Adrenal gland (tissue), 12 donors: ENCODE results near the gene INO80E. TPM values are rescaled to one million over a fixed set of nuclear protein-coding genes. Genes with fewer than 3 reads are reported as not detected.
A peak's percentile ranks its signal among the peaks of the same experiment; 100 is the strongest.

ENCODE experiments used
- DNase-seq, 7 donors: peaks; one replicate each; pipeline ENCODE4 v3.0.0-alpha.2; 2019 to 2020
- H3K27ac ChIP-seq, 5 donors: fragments of 200-600 bp; sonication (generic) in 4 of 5; 1 replicate in 3 of 5; 2 replicates in 2 of 5; pipeline versions ENCODE4 v1.5.1 to v1.8.0; 2016 to 2020; ENCODE audit warnings: mild to moderate bottlenecking in 1 of 5
- H3K27me3 ChIP-seq: fragments of 200-600 bp; 2 replicates; pipeline ENCODE4 v1.8.0; 2021
- H3K36me3 ChIP-seq, 2 donors: fragments of 200-600 bp; replicated peaks in 1 of 2; 1 replicate in 1 of 2; 2 replicates in 1 of 2; pipeline versions ENCODE4 v1.5.1 to v1.8.0; 2018 to 2022
- H3K4me1 ChIP-seq, 2 donors: fragments of 200-600 bp; replicated peaks in 1 of 2; 1 replicate in 1 of 2; 2 replicates in 1 of 2; pipeline versions ENCODE4 v1.5.1 to v1.8.0; 2018 to 2021
- H3K4me3 ChIP-seq, 4 donors: fragments of 200-600 bp; sonication (generic) in 3 of 4; one replicate each; pipeline ENCODE4 v1.5.1; 2016 to 2018
- H3K9me3 ChIP-seq, 3 donors: fragments of 200-600 bp; sonication (generic) in 1 of 3; replicated peaks in 1 of 3; 1 replicate in 2 of 3; 2 replicates in 1 of 3; pipeline versions ENCODE4 v1.5.1 to v1.8.0; 2016 to 2021
- POLR2A ChIP-seq, 2 donors: fragments of 450-650 bp; IDR thresholded peaks; one replicate each; pipeline ENCODE4 v1.6.1; 2017; ENCODE audit warnings: antibody characterized with exemption in 2 of 2, mild to moderate bottlenecking in 2 of 2, moderate library complexity in 1 of 2
- WGBS, 4 donors: extraction: QIAGEN DNeasy Blood & Tissue Kit in 2 of 4; methylation state at CpG; one replicate each; pipeline versions ENCODE4 v1.1.5 to v1.1.7; 2013 to 2017; 5-methylcytosine and 5-hydroxymethylcytosine counted together
- intact Hi-C, 2 donors: fragments of 100-400 bp; cut with DNase I; formaldehyde crosslinking; loops; one replicate each; pipeline versions ENCODE4 v1.14.1 to v1.15.0; 2022 to 2023
- polyA plus RNA-seq, 3 donors: library from polyadenylated mRNA; stranded (reverse); fragments of 200-250 nt in 2 of 3; fragments of 350-450 nt in 1 of 3; fragmentation: Illumina TruSeq in 1 of 3; extraction: RNeasy Lipid Tissue Mini Kit (QIAGEN cat#74804) in 1 of 3; gene quantifications; one replicate each; pipeline ENCODE4 v1.2.3, GENCODE V29; 2013 to 2014
- total RNA-seq, 9 donors: library from RNA; depleted of rRNA in 4 of 9; stranded (reverse); fragments of >200 nt in 4 of 9; fragments of 120-200 nt in 1 of 9; fragmentation: NEBNext Ultra II Directional in 1 of 9; extraction: Animal tissue kit (Norgen Biotek cat#: 25700) in 1 of 9; gene quantifications; one replicate each; pipeline versions ENCODE4 v1.1.0 to v1.2.4, GENCODE V29; 2013 to 2023
- TF ChIP-seq, protein P1 (sequence below), 6 experiments: fragments of 450-650 bp in 4 of 6; fragments of 200-600 bp in 2 of 6; sonication (generic) in 1 of 6; IDR thresholded peaks; 1 replicate in 5 of 6; 2 replicates in 1 of 6; pipeline versions ENCODE4 v1.5.1 to v1.8.0; 2016 to 2021; ENCODE audit warnings: antibody characterized with exemption in 6 of 6, mild to moderate bottlenecking in 2 of 6, moderate library complexity in 1 of 6
- donor health status: healthy with polysubstance abuse.
- donor health status: Bipolar disorder and iron deficiency.
- donor health status: DM: yes; HTN: yes; CAD: no.
- donor health status: DM: no; HTN: no; CAD: no.
- donor health status: DM: no; HTN: no; CAD: no.
- donor health status: DM: yes; HTN: yes; CAD: no.

Gene INO80E
- total and polyA plus RNA-seq, 12 donors: 31.8 to 362 (median 73.4) TPM

DNA sequence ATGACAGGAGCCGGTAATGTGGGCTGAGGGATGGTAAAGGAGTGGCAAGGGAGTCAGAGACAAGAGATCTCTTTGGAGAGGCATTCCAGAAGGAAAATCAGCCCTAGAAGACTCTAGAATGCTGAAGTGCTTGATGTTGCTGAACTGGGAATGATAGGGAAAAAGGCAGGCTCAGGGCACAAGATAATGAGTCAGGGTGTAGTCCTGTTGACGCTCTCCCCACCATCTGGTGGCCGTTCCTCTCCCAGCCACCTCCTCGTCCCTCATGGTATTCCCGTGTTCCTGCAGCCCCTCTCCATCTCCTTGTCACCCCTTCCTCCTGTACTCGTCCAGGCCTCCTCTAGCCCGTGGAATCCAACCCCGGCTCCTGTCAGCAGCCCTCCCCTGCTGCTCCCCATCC is 58.4 kb downstream of the INO80E start:
- TF ChIP-seq, protein P1, sequence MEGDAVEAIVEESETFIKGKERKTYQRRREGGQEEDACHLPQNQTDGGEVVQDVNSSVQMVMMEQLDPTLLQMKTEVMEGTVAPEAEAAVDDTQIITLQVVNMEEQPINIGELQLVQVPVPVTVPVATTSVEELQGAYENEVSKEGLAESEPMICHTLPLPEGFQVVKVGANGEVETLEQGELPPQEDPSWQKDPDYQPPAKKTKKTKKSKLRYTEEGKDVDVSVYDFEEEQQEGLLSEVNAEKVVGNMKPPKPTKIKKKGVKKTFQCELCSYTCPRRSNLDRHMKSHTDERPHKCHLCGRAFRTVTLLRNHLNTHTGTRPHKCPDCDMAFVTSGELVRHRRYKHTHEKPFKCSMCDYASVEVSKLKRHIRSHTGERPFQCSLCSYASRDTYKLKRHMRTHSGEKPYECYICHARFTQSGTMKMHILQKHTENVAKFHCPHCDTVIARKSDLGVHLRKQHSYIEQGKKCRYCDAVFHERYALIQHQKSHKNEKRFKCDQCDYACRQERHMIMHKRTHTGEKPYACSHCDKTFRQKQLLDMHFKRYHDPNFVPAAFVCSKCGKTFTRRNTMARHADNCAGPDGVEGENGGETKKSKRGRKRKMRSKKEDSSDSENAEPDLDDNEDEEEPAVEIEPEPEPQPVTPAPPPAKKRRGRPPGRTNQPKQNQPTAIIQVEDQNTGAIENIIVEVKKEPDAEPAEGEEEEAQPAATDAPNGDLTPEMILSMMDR (IDR thresholded peaks at IDR 0.05): no peak
- no peak for TF ChIP-seq POLR2A (IDR thresholded peaks at IDR 0.05)

DNA sequence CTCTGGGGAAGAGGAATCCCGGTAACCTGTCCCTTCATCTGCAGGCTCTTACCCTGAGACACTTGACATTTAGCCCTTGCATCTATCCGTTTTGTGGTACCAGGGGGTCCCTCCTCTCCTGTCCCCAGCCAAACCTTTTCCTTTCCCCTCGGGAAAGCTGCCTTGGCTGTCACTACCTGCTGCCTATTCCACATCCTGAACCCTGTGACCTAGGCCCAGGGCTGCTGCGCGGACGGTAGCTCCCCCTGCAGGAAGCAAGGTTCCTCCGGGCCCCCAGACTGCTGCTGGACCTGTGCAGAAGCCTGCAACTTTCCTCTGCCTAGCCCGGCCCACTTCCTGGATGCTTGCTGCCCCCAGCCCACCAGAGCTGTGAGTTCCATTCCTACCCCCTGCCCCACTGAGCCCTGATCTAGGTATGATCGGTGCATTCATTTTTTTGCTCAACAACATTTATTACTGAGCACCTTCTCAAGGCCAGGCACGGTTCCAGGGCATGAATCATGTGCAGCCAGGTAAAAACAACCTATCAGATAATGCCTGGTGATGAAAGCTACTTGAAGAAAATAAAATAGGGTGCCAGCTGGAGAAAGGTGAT is 59.0 kb downstream of the INO80E start:
- TF ChIP-seq, protein P1 (IDR thresholded peaks at IDR 0.05): peak in 2 of 6 experiments; percentile 27 to 28
- no peak for TF ChIP-seq POLR2A (IDR thresholded peaks at IDR 0.05)
- WGBS, 4 donors: 26 to 34% (median 34%) methylated on average over 8 to 10 of the region's 10 CpGs
- intact Hi-C loops: no loop called here

More for the DNA sequence above, 58.4 kb downstream of the INO80E start:
- Histone ChIP-seq H3K4me3 (no peak overlapping the region), H3K36me3 (no peaks in the 10 kb centered on the region), H3K27ac (no peak overlapping the region), H3K27me3 (no peaks in the 10 kb centered on the region), H3K4me1 (peaks cover 0 to 13% of the 10 kb centered on the region in 2 donors), H3K9me3 (no peaks in the 10 kb centered on the region)
- 85 to 89% (median 86%) methylated on average over 8 of the region's 8 CpGs for WGBS, 4 donors
- no peak for DNase-seq
- intact Hi-C loops: no loop called here

More for the DNA sequence above, 59.0 kb downstream of the INO80E start:
- Histone ChIP-seq H3K27me3 (no peaks in the 10 kb centered on the region), H3K9me3 (no peaks in the 10 kb centered on the region), H3K4me1 (peaks cover 0 to 13% of the 10 kb centered on the region in 2 donors), H3K27ac (no peak overlapping the region), H3K36me3 (no peaks in the 10 kb centered on the region), H3K4me3 (no peak overlapping the region)
- DNase-seq: no peak

Other genes with a start within 250 kb of the INO80E start
- gene ZG16, start 218.0 kb upstream of the INO80E start, total RNA-seq: under 1 TPM in 2 of 9 donors, not detected in 7; 0.07 to 0.11 TPM
- gene ZG16, start 218.0 kb upstream of the INO80E start, polyA plus RNA-seq: under 1 TPM in 2 of 3 donors, not detected in 1; 0.16 to 0.20 TPM
- gene KIF22, start 205.5 kb upstream of the INO80E start, total RNA-seq: 10 to 100 TPM in 8 of 9 donors, 1 to 10 TPM in 1; 8.8 to 33.6 (median 16.7) TPM
- 100 to 1,000 TPM in 2 of 3 donors, 1 to 10 TPM in 1; 9.1 to 127 (median 112) TPM for gene KIF22, start 205.5 kb upstream of the INO80E start, polyA plus RNA-seq
- 100 to 1,000 TPM in 7 of 9 donors, 10 to 100 TPM in 2; 78.8 to 247 (median 140) TPM for gene MAZ, start 189.7 kb upstream of the INO80E start, total RNA-seq
- gene MAZ, start 189.7 kb upstream of the INO80E start, polyA plus RNA-seq: 100 to 1,000 TPM; 108 to 304 (median 147) TPM
- gene PRRT2, start 184.0 kb upstream of the INO80E start, total RNA-seq: 1 to 10 TPM in 8 of 9 donors, not detected in 1; 1.4 to 8.8 (median 2.2) TPM
- 10 to 100 TPM in 1 of 3 donors, 1 to 10 TPM in 1, under 1 TPM in 1; 0.97 to 32.0 (median 5.0) TPM for gene PRRT2, start 184.0 kb upstream of the INO80E start, polyA plus RNA-seq
- 10 to 100 TPM; 17.1 to 47.1 (median 39.8) TPM for gene PAGR1, start 180.1 kb upstream of the INO80E start, total RNA-seq
- 10 to 100 TPM; 14.2 to 89.1 (median 60.9) TPM for gene PAGR1, start 180.1 kb upstream of the INO80E start, polyA plus RNA-seq
- 100 to 1,000 TPM in 8 of 9 donors, 10 to 100 TPM in 1; 73.9 to 492 (median 350) TPM for gene MVP, start 175.8 kb upstream of the INO80E start, total RNA-seq
- 100 to 1,000 TPM; 200 to 470 (median 321) TPM for gene MVP, start 175.8 kb upstream of the INO80E start, polyA plus RNA-seq
- 100 to 1,000 TPM in 7 of 9 donors, 10 to 100 TPM in 2; 84.7 to 203 (median 150) TPM for gene CDIPT, start 133.0 kb upstream of the INO80E start, total RNA-seq
- gene CDIPT, start 133.0 kb upstream of the INO80E start, polyA plus RNA-seq: 10 to 100 TPM; 44.9 to 89.0 (median 74.5) TPM
- gene SEZ6L2, start 96.7 kb upstream of the INO80E start, total RNA-seq: 100 to 1,000 TPM in 1 of 9 donors, 10 to 100 TPM in 7, 1 to 10 TPM in 1; 7.5 to 302 (median 44.4) TPM
- gene SEZ6L2, start 96.7 kb upstream of the INO80E start, polyA plus RNA-seq: 10 to 100 TPM; 14.5 to 20.1 (median 20.1) TPM
- gene ASPHD1, start 95.8 kb upstream of the INO80E start, total RNA-seq: 1 to 10 TPM in 7 of 9 donors, under 1 TPM in 2; 0.34 to 9.3 (median 4.4) TPM
- 10 to 100 TPM in 1 of 3 donors, 1 to 10 TPM in 2; 2.4 to 15.8 (median 7.2) TPM for gene ASPHD1, start 95.8 kb upstream of the INO80E start, polyA plus RNA-seq
- 10 to 100 TPM in 8 of 9 donors, 1 to 10 TPM in 1; 6.2 to 39.4 (median 20.6) TPM for gene KCTD13, start 70.0 kb upstream of the INO80E start, total RNA-seq
- 10 to 100 TPM; 13.2 to 37.1 (median 33.3) TPM for gene KCTD13, start 70.0 kb upstream of the INO80E start, polyA plus RNA-seq
- 100 to 1,000 TPM; 113 to 300 (median 190) TPM for gene TMEM219, start 34.2 kb upstream of the INO80E start, total RNA-seq
- 100 to 1,000 TPM; 100 to 278 (median 272) TPM for gene TMEM219, start 34.2 kb upstream of the INO80E start, polyA plus RNA-seq
- 10 to 100 TPM; 40.0 to 95.0 (median 73.4) TPM for gene TAOK2, start 22.4 kb upstream of the INO80E start, total RNA-seq
- 100 to 1,000 TPM in 1 of 3 donors, 10 to 100 TPM in 2; 36.6 to 135 (median 51.0) TPM for gene TAOK2, start 22.4 kb upstream of the INO80E start, polyA plus RNA-seq
- 10 to 100 TPM; 11.0 to 35.0 (median 18.7) TPM for gene HIRIP3, start 624 bp upstream of the INO80E start, total RNA-seq
- 10 to 100 TPM; 12.6 to 24.9 (median 20.2) TPM for gene HIRIP3, start 624 bp upstream of the INO80E start, polyA plus RNA-seq
- gene DOC2A, start 14.8 kb downstream of the INO80E start, total RNA-seq: 10 to 100 TPM in 1 of 9 donors, 1 to 10 TPM in 5, under 1 TPM in 2, not detected in 1; 0.35 to 14.8 (median 2.8) TPM
- 10 to 100 TPM in 1 of 3 donors, 1 to 10 TPM in 1, under 1 TPM in 1; 0.60 to 33.0 (median 9.5) TPM for gene DOC2A, start 14.8 kb downstream of the INO80E start, polyA plus RNA-seq
- gene C16orf92, start 27.0 kb downstream of the INO80E start, total RNA-seq: not detected
- gene C16orf92, start 27.0 kb downstream of the INO80E start, polyA plus RNA-seq: not detected
- 1 to 10 TPM in 2 of 9 donors, under 1 TPM in 4, not detected in 3; 0.11 to 3.1 (median 0.61) TPM for gene TLCD3B, start 35.0 kb downstream of the INO80E start, total RNA-seq
- 10 to 100 TPM in 1 of 3 donors, 1 to 10 TPM in 1, under 1 TPM in 1; 0.40 to 10.6 (median 1.8) TPM for gene TLCD3B, start 35.0 kb downstream of the INO80E start, polyA plus RNA-seq
- 1,000 to 10,000 TPM in 8 of 9 donors, 100 to 1,000 TPM in 1; 691 to 1,930 (median 1,545) TPM for gene ALDOA, start 69.5 kb downstream of the INO80E start, total RNA-seq
- gene ALDOA, start 69.5 kb downstream of the INO80E start, polyA plus RNA-seq: 1,000 to 10,000 TPM in 1 of 3 donors, 100 to 1,000 TPM in 2; 623 to 1,215 (median 899) TPM
- gene PPP4C, start 79.8 kb downstream of the INO80E start, total RNA-seq: 100 to 1,000 TPM in 3 of 9 donors, 10 to 100 TPM in 6; 44.5 to 136 (median 75.6) TPM
- 10 to 100 TPM; 39.2 to 93.0 (median 87.1) TPM for gene PPP4C, start 79.8 kb downstream of the INO80E start, polyA plus RNA-seq
- 1 to 10 TPM in 8 of 9 donors, under 1 TPM in 1; 0.44 to 3.4 (median 2.0) TPM for gene TBX6, start 95.7 kb downstream of the INO80E start, total RNA-seq
- 1 to 10 TPM in 2 of 3 donors, under 1 TPM in 1; 0.22 to 5.1 (median 1.9) TPM for gene TBX6, start 95.7 kb downstream of the INO80E start, polyA plus RNA-seq
- gene YPEL3, start 100.0 kb downstream of the INO80E start, total RNA-seq: 100 to 1,000 TPM in 4 of 9 donors, 10 to 100 TPM in 5; 18.9 to 210 (median 85.1) TPM
- 100 to 1,000 TPM in 2 of 3 donors, 10 to 100 TPM in 1; 14.6 to 454 (median 310) TPM for gene YPEL3, start 100.0 kb downstream of the INO80E start, polyA plus RNA-seq
- 1 to 10 TPM in 6 of 9 donors, under 1 TPM in 2, not detected in 1; 0.78 to 9.0 (median 2.6) TPM for gene GDPD3, start 117.3 kb downstream of the INO80E start, total RNA-seq
- 10 to 100 TPM in 1 of 3 donors, 1 to 10 TPM in 2; 1.0 to 17.6 (median 5.8) TPM for gene GDPD3, start 117.3 kb downstream of the INO80E start, polyA plus RNA-seq
- gene MAPK3, start 127.0 kb downstream of the INO80E start, total RNA-seq: 100 to 1,000 TPM in 4 of 9 donors, 10 to 100 TPM in 5; 31.4 to 129 (median 99.9) TPM
- 100 to 1,000 TPM in 1 of 3 donors, 10 to 100 TPM in 2; 53.2 to 133 (median 66.0) TPM for gene MAPK3, start 127.0 kb downstream of the INO80E start, polyA plus RNA-seq
- gene CORO1A, start 187.4 kb downstream of the INO80E start, total RNA-seq: 10 to 100 TPM in 8 of 9 donors, 1 to 10 TPM in 1; 3.3 to 69.1 (median 39.6) TPM
- gene CORO1A, start 187.4 kb downstream of the INO80E start, polyA plus RNA-seq: 10 to 100 TPM in 2 of 3 donors, 1 to 10 TPM in 1; 4.1 to 87.7 (median 56.2) TPM
- 100 to 1,000 TPM in 6 of 9 donors, 10 to 100 TPM in 3; 55.1 to 449 (median 143) TPM for gene BOLA2B, start 197.4 kb downstream of the INO80E start, total RNA-seq
- gene BOLA2B, start 197.4 kb downstream of the INO80E start, polyA plus RNA-seq: 100 to 1,000 TPM in 2 of 3 donors, 10 to 100 TPM in 1; 96.4 to 329 (median 250) TPM
- 10 to 100 TPM; 12.4 to 87.5 (median 40.3) TPM for gene SLX1A, start 197.6 kb downstream of the INO80E start, total RNA-seq
- 100 to 1,000 TPM in 2 of 3 donors, 1 to 10 TPM in 1; 7.9 to 195 (median 169) TPM for gene SLX1A, start 197.6 kb downstream of the INO80E start, polyA plus RNA-seq
- 10 to 100 TPM in 6 of 9 donors, 1 to 10 TPM in 3; 4.3 to 15.8 (median 12.7) TPM for gene SULT1A3, start 203.0 kb downstream of the INO80E start, total RNA-seq
- 100 to 1,000 TPM in 1 of 3 donors, 10 to 100 TPM in 1, 1 to 10 TPM in 1; 3.5 to 125 (median 58.7) TPM for gene SULT1A3, start 203.0 kb downstream of the INO80E start, polyA plus RNA-seq